ENCODE measurements around the gene F8A1.
"Not testable (repeated sequence)": the region's sequence is repeated elsewhere in the genome, so short reads cannot be mapped to it uniquely, and the experiment has no call there.

DNA sequence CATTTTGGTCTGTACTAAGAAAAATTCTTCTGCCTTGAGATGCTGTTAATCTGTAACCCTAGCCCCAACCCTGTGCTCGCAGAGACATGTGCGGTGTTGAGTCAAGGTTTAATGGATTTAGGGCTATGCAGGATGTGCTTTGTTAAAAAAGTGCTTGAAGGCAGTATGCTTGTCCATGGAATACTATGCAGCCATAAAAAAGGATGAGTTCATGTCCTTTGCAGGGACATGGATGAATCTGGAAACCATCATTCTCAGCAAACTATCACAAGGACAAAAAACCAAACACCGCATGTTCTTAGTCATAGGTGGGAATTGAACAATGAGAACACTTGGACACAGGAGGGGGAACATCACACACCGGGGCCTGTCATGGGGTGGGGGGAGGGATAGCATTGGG lies 23.9 kb downstream of the F8A1 start:
- TF ChIP-seq, protein P1, sequence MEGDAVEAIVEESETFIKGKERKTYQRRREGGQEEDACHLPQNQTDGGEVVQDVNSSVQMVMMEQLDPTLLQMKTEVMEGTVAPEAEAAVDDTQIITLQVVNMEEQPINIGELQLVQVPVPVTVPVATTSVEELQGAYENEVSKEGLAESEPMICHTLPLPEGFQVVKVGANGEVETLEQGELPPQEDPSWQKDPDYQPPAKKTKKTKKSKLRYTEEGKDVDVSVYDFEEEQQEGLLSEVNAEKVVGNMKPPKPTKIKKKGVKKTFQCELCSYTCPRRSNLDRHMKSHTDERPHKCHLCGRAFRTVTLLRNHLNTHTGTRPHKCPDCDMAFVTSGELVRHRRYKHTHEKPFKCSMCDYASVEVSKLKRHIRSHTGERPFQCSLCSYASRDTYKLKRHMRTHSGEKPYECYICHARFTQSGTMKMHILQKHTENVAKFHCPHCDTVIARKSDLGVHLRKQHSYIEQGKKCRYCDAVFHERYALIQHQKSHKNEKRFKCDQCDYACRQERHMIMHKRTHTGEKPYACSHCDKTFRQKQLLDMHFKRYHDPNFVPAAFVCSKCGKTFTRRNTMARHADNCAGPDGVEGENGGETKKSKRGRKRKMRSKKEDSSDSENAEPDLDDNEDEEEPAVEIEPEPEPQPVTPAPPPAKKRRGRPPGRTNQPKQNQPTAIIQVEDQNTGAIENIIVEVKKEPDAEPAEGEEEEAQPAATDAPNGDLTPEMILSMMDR (IDR thresholded peaks at IDR 0.05): not testable (repeated sequence)
- TF ChIP-seq POLR2A (IDR thresholded peaks at IDR 0.05): not testable (repeated sequence)

Data from breast epithelium (tissue), 3 donors.